SU-DHL-6 (cell line): Measurements from ENCODE around the gene ESPN.
A peak's percentile ranks its signal among the peaks of the same experiment; 100 is the strongest.

Source experiments
- CTCF ChIP-seq: fragments of 200-600 bp; sonication (generic); IDR thresholded peaks from one replicate; pipeline ENCODE4 v1.5.1; 2017; ENCODE audit warnings: antibody characterized with exemption, mild to moderate bottlenecking, low read length, moderate library complexity; ENCODE audit not compliant: insufficient read depth, poor library complexity, severe bottlenecking
- EZH2phosphoT487 ChIP-seq: fragments of 200-600 bp; sonication (generic), shearing (Covaris generic); conservative IDR thresholded peaks from 2 replicates; pipeline ENCODE4 v1.6.1; 2018; ENCODE audit warnings: mild to moderate bottlenecking, antibody characterized with exemption, low read length, moderate library complexity, mixed read lengths

GRCh38 chr1:6475381-6476133 is 51.0 kb downstream of the ESPN start:
- peak; percentile 98 for TF ChIP-seq CTCF
- TF ChIP-seq EZH2phosphoT487: no peak
